HG02763 (cell line): Measurements from ENCODE around the gene FAM25C.
"Not testable (repeated sequence)": the region's sequence is repeated elsewhere in the genome, so short reads cannot be mapped to it uniquely, and the experiment has no call there.

Experiments
- ATAC-seq: cut with Tn5 transposase; IDR thresholded peaks from one replicate; pipeline ENCODE4 v1.9.1; 2021; ENCODE audit warnings: mild to moderate bottlenecking, moderate library complexity; ENCODE audit not compliant: unreplicated experiment

FAM25C gene

DNA sequence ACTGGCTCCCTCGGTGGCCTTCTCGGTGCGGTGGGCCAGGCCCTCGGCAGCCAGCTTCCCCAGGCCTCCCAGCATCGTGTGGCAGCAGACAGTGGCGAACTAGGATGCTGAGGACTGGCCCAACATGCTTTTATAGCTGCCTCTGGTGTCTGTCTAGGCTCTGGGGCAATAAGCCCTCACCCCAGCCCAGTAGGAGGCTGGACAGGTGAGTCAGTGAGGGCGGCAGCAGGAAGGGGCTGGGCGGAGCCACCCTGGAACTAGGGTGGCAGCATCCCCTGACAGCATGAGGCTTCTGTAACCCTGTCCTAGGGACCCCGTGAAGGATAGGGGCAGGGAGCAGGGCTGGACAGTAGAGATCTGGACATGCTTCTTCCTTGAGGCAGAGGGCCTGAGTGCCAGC lies at the start of gene FAM25C:
TSS of gene FAM25C (minus strand) at position 101 of the 400 bp plus-strand sequence. CDS start at position 75, 26 bp downstream.
- not testable (repeated sequence) for ATAC-seq

DNA sequence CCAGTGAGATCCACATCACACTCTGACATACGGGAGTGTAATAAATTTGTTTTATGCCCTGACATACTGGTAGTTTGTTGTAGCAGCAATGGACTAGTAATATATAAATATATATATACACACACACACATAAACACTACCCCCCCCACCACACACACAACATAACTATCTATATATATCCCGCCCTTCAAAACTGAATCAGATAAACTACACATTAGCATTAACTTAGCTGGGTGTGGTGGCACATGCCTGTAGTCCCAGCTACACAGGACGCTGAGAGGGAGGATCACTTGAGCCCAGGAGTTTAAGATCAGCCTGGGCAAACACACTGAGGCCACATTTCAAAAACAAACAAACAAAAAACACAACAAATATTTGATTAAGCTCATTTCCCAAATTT lies 45.0 kb upstream of the FAM25C start:
- not testable (repeated sequence) for ATAC-seq

DNA sequence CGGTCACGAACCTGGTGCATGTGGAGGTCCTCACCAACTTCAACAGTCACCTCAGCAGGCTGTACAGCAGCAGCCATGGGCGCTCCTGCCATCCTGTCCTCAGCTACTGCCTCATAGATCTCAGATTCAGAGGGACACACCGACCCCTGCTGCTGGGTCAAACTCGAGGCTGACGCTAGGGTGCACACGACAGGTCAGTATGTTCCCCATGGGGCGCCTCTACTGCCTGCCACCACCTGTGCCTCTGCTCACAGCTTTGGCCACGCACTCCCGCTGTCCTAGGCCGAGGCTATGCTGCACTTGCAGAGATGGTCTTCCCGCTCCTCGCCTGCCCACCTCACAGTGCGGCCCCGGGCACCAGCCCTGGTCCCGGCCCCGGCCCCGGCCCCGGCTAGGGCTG lies 31.8 kb upstream of the FAM25C start:
- ATAC-seq: not testable (repeated sequence)

DNA sequence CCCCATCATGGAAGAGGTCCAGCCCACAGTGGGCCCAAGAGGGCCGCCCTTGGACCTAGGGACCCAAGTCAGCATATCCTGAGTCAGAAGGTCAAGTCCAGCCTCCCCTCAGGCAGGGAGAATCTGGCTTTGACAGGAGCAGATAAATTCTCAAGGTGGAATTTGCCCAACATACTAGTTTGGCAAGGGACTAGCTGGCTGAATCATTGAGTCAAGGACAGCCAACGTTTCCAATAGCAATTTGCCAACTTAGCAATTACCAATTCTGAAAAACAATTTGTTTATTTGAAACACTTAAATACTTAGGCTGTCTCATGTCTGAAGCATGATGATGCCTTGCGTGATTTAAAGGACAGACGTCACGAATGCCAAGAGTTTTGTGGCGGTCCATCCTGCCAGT lies 2.7 kb upstream of the FAM25C start:
- not testable (repeated sequence) for ATAC-seq

DNA sequence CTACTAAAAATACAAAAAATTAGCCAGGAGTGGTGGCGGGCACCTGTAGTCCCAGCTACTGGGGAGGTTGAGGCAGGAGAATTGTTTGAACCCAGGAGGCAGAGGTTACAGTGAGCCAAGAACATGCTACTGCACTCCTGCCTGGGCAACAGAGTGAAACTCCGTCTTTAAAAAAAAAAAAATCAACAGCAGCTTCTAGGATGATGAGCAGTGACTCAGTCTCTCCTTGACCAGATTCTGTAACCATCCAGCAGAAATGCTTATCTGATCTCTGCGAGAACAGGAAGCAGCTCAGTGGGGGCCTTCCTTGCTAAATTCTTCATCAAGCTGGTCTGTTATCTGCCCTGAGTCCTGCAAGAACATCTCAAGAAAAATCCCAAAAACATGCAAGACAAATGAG lies 5.5 kb downstream of the FAM25C start:
- ATAC-seq: not testable (repeated sequence)

DNA sequence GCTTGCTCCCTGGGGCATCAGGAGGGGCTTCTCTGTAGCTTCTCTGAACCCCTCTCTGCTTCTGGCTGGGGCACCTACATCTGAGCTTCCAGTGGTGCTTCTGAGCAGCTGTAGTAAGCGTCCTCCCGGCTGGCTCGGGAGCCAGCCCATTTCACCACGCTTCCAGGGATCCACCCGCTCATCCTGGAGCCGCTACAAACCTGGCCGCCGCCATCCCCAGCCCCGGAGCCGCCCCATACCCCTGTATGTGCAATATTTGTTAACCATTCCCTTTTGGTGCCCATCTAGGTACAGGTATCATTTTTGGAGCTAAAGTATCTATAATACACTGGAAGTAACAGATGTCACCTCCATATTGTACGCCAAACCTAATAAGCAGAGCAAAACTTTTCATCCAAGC lies 7.0 kb downstream of the FAM25C start:
- not testable (repeated sequence) for ATAC-seq

DNA sequence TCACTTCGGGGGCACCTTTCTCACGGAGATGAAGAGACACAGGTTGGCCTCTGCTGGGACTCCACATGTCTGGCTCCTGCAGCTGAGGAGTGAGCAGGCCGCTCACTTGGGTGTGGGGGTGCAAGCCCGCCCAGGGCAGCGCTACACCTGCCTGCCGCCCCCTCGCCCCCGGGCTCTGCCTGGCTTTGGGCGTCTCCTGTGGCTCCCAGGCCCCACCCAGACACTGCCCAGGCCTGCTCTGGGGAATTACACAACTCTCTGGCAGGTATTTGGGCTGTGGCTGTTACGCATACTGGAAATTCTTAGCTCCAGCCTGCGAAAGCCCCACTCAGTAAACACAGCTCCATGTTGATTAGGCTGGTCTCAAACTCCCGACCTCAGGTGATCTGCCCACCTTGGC lies 7.9 kb downstream of the FAM25C start:
- ATAC-seq: not testable (repeated sequence)

DNA sequence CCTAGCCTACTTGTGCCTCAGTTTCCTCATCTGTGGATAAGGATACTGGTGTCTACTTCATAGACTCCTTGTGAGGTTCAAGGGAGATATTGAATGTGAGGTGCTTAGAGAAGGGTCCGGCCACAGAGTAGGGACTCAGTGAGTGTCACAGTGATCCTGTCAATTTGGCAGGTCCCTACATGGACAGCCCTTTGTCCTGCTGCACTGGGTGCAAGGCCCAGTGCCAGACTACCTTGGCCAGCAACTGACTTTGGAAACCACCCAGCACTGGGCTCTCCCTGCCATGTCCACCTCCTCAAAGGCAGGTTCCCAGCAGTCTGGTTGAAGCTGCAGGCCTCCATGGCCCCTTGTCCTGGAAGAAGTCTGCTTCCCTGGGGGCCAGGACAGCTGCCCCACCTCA lies 9.5 kb downstream of the FAM25C start:
- not testable (repeated sequence) for ATAC-seq

DNA sequence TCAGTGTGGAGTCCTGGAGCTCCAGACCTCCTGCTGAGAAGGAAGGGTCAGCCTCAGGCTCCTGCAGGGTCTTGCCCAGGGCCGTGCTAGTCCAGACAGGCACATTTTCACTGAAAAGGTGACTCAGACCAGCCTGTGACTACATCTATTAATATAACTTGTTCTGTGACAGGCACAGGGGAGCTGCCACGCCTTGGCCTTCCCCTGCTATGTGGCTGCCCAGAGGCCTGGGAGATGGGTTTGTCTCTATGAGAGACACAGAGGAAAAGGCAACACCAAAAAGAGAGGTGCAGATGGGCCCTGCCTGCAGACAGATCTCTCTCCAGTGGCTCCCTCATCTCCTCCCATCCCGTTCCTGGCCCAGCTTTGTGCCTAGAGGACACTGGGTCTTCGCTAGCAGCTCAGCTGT lies 10.0 kb downstream of the FAM25C start:
- not testable (repeated sequence) for ATAC-seq

DNA sequence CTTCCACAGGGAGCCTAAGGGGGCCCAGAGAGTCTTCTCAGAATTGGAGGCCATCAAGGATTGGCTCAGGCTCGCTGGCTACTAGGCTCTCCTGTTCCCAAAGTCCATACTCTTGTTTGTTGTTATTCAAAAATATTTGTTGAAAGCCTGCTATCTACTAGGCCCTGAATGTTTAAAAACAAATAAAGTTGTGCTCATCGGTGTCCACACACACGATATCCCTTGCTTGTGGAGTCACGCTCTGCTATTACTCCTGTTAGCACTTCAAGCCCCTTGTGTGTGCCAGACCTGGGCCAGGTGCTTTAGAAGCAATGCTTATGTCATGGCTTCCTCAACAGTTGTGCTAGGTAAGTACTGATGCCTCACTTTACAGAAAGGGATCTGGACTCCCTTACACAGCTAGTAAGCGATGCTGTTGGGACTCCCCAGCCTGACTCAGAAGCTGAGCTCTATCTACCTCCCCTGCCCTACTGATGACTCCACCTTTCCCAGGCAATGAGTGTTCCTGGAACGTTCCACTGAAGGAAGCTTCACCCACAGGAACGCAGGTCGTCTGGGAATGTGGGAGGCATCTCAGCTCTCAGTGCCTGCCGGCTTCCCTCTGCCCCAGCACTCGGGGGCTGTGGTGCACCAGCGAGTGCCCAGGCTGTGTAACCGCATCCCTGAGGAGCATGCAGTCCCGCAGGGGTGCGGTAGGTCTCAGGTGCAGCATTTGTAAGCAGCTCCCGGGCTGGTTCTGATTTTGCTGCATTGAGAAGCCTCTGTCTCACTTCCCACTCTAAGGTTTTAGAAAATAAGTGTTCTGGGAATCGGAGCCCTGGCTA lies 10.7 kb downstream of the FAM25C start:
- not testable (repeated sequence) for ATAC-seq

DNA sequence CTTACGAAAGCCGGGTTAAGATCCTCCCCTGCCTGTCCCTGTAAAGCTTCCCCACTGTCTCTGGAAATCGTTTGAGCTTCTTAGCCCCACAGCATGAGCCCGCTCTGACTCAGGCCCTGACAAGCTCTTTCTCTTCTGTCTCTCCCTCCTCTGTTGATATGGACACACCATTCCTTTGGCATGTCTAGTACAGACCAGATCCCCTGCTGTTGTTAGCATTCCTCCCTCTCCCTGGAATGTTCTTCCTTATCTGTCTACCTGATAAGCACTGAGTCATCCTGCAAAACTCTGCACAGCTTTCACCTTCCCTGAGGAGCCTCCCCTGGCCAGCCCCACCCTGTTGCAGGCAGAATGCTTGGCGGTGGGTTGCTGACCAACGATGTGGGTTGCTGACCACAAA lies 11.6 kb downstream of the FAM25C start:
- not testable (repeated sequence) for ATAC-seq

DNA sequence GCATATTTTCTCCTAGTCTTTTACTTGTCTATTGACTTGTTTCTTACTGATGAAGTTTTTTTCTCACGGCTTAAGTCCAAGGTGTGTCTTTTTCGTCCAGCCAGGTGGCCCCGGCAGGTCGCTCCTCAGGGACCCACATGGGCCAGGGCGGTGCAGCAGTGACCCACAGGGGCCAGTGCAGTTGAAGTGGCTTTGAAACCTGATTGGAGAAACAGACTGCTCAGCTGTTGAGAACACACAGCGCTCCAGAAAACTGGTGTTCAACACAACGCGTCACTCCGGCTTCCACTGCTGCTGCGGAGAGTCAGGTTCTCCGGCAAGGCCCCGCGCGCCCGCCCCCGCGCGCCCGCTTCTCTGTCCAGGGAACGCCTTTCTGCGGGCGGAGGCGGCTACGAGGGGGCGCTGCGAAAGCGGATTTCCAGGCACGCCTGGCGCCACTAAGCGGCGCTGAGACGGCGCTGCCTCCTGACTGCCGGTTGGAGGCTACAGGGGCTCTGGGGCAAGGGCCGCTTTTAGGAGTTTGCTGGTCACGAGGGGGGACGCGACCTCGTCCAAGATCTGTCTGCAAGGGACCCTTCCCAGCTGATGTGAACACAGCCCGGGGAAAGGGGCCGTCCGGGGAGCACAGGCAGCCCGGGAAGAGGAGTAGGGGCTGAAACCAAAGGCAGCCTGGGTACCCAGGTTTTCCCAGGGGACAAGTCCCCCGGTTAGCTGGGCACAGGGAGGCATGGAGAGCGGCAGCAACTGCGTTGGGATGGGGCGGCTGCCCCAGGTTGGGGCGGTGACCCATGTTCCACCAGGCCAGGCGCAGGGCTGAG lies 13.0 kb downstream of the FAM25C start:
- ATAC-seq: not testable (repeated sequence)

DNA sequence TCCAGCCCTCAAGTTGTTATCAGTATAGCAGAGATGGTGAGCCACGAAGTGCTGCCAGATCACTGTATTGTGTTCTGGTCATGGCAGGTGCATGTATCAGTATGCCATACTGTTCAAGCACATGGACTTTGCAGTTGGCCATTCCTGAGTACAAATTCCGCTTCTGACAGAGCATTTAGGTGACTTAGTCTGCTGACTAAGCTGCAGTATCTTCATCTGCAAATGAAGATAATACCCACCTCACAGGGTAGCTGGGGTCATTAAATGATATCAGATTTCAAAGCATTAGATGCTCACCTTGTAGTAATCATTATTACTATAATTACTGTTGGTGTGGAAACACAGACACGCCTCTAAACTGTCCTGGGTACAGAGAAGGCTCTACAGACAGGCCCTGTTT lies 24.2 kb downstream of the FAM25C start:
- ATAC-seq: not testable (repeated sequence)

DNA sequence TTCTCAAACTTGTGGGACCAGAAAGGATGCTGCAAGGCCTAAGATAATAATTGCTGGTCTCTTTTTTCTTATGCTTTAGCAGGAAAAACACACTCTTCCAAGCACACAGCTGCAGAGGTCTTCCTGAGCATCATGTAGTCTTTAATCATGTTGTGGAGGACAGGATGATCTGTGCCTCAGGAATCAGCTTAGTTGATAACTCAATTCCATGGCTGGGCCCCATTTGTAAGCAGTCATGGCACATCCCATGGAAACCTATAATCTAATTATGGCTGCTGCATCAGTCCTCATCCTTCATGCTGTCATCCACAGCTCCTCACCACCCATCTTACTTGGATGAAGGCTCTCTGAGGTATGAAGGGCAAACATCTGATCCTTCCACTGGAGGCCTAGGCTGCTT lies 26.5 kb downstream of the FAM25C start:
- ATAC-seq: not testable (repeated sequence)

DNA sequence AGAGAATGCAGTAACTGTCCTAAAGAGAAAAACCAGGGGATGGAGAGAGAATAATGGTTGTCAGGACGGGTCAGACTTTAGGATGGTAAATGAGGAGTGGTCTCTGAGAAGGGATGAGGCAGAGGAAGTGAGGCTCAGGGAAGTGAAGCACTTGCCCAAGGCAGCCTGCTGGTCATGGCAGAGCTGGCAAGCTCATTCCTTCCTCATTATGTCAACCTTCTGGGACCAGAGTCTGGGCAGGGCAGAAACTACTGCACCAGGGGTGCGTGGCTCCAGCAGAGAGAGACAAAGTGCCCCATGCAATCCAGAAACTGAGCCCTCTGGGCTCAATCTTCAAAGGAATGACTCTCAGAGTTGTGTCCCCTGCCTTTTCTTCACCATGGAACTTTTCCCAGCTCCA lies 27.5 kb downstream of the FAM25C start:
- not testable (repeated sequence) for ATAC-seq

DNA sequence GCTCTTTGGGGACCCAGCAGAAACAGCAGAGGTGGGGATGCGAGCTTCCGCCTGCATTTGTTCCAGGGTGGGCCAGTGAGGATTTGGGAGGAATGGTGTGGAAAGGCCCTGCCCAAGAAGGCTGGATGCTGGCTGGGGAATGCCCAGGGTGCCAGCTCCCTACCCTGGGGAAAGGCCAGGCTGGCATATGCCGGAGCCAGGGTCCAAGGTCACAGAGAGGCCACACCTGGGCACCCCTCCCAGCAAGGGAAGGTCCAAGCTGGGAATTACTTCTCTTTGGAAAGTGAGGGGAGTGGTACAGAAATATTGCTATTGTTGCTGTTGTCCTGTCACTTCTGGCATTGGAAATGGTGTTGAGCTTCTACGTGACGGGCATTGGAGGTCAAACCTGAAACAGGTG lies 28.0 kb downstream of the FAM25C start:
- ATAC-seq: not testable (repeated sequence)

DNA sequence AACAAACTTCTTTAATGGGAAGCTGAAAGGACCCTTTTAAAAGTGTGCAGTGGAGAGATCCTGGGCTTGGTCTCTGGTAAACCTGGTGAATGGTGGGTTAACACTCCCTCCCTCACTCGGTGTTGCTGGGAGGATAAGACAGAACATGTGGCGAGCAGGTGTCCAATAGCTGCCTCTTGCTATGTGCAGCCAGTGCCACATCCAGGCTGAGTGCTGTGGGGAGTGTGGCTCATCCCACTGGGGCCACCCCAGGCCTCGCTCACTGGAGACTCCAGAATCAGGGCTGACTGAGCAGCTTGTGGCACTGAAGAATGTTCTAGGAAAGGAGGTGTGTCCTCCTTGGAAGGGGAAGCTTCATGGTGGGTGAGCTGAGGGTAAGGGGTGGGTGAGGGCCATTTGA lies 29.5 kb downstream of the FAM25C start:
- not testable (repeated sequence) for ATAC-seq

DNA sequence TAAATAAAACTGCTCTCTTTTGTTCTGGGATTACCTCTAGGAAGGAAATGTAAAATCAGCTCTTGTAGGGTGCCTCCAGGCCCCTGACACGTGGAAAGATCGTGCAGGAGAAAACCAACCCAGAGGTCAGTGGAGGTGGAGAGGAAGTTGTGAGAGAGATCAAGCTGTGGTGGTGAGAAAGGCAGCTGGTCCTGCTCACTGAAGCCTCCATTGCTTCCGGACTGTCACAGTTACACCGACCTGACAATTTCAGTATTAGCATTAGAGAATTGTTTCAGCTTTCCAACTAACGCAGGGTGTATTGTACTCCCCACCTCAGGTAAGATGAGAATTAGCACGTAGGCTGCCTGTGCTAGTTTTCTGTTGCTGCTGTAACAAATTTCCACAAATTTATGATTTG lies 30.6 kb downstream of the FAM25C start:
- peak; percentile 48 for ATAC-seq

DNA sequence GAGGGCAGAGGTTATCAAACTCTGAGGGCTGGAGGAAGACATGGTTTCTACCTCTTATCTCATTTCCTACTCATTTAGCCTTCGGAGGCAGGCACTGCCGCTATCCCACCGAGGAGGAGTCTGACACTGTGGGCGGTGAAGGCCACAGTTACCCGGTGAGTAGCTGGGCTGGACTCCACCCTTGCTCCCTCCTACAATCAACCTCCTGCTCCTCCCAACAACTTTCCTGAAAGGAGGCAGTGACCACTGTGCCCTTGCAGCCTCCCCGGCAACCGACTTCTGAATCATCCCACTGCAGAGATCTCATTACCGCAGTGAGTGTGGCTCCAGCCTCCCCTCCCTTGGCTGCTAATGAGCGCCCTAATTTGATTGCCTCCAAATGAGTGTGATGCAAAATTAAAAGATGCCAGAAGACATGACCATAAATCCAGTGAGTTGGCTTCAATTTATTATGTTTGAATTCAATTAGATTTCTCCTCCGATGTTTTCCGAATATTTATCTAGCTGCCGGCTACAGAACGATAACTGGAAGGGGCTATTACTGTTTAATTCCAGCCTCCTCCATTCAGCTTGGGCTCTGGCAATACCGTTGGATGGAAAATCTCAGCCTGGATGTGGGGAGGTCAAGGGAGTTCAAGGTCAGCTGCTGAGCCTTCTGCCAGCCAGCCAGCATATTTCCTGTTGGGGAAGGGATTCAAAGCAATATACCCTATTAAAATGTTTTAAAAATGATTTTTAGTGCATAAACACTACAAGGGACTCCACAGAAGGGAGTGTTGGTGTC lies 35.1 kb downstream of the FAM25C start:
- not testable (repeated sequence) for ATAC-seq

DNA sequence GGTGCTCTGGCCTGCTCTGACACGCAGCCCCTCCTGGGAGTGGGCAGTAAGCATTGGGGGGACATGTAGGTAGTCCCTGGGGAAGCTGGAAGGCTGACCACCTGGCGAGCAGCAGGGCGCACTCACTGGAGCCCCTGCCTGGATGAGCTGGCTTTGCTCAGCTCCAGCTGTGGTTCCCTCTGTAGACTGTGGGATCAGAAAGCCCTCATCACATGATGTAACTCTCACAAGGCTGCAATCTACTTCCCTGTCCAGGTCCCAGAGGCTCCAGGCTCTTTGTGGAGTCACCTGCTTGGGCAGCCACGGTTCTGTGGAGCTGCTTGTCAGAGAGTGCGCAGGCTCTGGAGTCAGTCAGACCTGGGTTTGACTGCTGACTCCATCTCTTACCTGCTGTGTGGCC lies 36.8 kb downstream of the FAM25C start:
- not testable (repeated sequence) for ATAC-seq

DNA sequence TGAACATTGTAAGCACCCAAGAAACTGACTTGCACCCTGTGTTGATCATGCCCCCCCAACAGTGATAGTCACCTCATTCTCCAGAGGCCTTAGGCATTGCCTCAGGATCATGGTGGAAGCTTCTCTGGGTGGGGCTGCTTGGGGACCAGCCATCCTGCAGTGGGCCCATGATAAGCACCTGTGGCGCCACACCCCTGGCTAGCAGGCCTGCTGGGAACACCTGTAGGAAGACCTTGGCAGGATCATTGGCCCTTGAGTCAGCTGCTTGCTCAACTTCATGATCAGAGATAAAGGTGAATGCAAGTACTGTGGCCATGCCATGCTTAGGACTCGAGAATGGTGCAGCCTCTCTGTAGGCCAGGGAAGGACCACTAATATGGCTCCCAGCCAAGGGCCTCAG lies 38.9 kb downstream of the FAM25C start:
- not testable (repeated sequence) for ATAC-seq
